ENCODE measurements around the gene MRTFA.
A peak's percentile ranks its signal among the peaks of the same experiment; 100 is the strongest.
"Not testable (repeated sequence)": the region's sequence is repeated elsewhere in the genome, so short reads cannot be mapped to it uniquely, and the experiment has no call there.

The MRTFA gene

DNA sequence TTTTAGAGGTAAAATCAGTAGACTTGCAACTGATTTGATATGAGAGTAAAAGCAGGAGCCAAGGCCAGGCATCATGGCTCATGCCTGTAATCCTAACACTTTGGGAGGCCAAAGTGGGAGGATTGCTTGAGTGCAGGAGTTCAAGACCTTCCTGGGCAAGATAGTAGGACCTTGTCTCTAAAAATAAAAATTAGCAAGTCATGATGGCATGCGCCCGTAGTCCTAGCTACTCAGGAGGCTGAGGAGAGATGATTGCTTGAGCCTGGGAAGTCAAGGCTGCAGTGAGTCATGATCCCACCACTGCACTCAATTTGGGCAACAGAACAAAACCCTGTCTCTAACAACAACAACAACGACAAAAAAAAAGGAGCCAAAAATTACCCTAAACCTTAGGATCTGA lies 252.6 kb downstream of the MRTFA start:
- DNase-seq (ENCODE audit: insufficient read length) (no peak), FAIRE-seq (no peak)
- TF ChIP-seq POLR2A (IDR thresholded peaks at IDR 0.05; ENCODE audit: low read depth, low read length) (no peak), TAF1 (IDR thresholded peaks at IDR 0.05; ENCODE audit: borderline replicate concordance, low read depth, low read length) (no peak), POLR2AphosphoS5 (IDR thresholded peaks at IDR 0.05; ENCODE audit: low read depth, low read length) (no peak)

DNA sequence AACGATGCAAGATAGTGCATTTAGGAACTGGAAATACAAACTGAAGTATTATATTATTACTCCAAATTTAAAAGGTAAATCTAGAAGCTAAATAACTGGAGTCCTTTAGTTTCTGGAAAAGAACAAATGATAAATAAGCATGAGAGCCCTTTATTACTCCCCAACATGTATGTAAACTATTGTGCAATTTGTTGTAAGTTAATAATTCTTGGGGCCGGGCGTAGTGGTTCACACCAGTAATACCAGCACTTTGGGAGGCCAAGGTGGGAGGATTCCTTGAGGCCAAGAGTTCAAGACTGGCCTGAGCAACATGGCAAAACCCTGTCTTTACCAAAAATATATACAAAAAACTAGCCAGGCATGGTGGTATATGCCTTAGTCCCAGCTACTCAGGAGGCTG lies 255.1 kb downstream of the MRTFA start:
- no peak for FAIRE-seq
- no peak for DNase-seq (ENCODE audit: insufficient read length)
- TF ChIP-seq POLR2AphosphoS5 (IDR thresholded peaks at IDR 0.05; ENCODE audit: low read depth, low read length) = no peak
- no peak for TF ChIP-seq TAF1 (IDR thresholded peaks at IDR 0.05; ENCODE audit: borderline replicate concordance, low read depth, low read length)
- no peak for TF ChIP-seq POLR2A (IDR thresholded peaks at IDR 0.05; ENCODE audit: low read depth, low read length)

DNA sequence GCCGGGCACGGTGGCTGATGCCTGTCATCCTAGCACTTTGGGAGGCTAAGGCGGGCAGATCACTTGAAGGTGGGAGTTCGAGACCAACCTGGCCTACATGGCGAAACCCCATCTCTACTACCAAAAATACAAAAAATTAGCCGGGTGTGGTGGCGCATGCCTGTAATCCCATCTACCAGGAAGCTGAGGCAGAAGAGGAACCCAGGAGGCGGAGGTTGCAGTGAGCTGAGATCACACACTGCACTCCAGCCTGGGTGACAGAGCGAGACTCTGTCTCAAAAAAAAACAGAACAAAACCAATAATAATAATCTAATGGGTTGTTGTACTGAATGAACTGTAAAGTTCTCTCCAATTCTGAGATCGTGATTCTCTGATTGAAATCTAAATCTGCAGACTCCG lies 258.1 kb downstream of the MRTFA start:
- not testable (repeated sequence) for FAIRE-seq

DNA sequence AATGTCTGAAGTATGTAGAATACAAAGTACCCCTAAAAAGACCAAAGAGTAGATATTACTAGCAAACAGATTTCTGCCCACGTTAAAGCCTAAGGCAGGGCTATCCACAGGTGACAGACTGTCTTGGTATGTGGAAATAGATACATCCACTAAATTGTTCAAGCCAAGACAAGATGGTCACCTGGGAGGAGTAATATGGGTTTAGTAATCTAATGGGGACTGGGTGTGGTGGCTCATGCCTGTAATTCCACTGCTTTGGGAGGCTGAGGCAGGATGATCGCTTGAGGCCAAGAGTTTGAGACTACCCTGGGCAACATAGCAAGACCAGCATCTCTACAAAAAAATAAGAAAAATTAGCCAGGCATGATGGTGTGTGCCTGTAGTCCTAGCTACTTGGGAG lies 258.6 kb downstream of the MRTFA start:
- DNase-seq (ENCODE audit: insufficient read length) (no peak), FAIRE-seq (no peak)
- TF ChIP-seq POLR2AphosphoS5 (IDR thresholded peaks at IDR 0.05; ENCODE audit: low read depth, low read length) (no peak), TAF1 (IDR thresholded peaks at IDR 0.05; ENCODE audit: borderline replicate concordance, low read depth, low read length) (no peak), POLR2A (IDR thresholded peaks at IDR 0.05; ENCODE audit: low read depth, low read length) (no peak)

More for the DNA sequence above, 258.1 kb downstream of the MRTFA start:
- DNase-seq (ENCODE audit: insufficient read length) = not testable (repeated sequence)

DNA sequence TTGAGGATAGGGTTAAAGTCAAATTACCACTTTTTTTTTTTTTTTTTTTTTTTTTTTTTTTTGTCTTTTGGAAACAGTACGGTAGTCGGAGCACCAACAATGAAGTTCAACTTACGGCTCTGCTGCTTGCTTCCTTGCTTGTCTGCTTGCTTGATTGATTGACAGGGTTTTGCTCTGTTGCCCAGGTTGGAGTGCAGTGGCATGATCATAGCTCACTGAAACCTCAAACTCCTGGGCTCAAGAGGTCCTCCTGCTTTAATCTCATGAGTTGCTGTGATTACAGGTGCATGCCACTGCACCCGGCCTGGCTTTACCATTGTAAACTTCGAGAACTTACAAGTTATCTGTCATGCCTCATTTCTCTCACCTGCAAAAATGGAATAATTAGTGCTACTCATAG lies 260.4 kb downstream of the MRTFA start:
- peak; percentile 40 for FAIRE-seq
- no peak for TF ChIP-seq POLR2A (IDR thresholded peaks at IDR 0.05; ENCODE audit: low read depth, low read length)
- no peak for TF ChIP-seq TAF1 (IDR thresholded peaks at IDR 0.05; ENCODE audit: borderline replicate concordance, low read depth, low read length)
- no peak for TF ChIP-seq POLR2AphosphoS5 (IDR thresholded peaks at IDR 0.05; ENCODE audit: low read depth, low read length)
- no peak for DNase-seq (ENCODE audit: insufficient read length)

DNA sequence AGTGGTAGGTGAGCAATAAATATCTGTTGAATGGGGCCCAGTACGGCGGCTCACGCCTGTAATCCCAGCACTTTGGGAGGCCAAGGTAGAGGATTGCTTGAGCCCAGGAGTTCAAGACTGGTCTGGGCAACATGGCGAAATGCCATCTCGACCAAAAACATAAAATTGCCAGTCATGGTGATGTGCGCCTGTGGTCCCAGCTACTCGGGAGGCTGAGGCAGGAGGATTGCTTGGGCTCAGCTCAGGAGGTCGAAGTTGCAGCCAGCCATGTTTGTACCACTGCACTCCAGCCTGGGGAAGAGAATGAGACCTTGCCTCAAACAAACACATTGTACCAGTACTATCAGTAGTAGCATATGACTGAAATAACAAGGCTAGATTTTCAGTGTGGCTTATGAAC lies 262.0 kb downstream of the MRTFA start:
- FAIRE-seq = no peak
- TF ChIP-seq TAF1 (IDR thresholded peaks at IDR 0.05; ENCODE audit: borderline replicate concordance, low read depth, low read length) (no peak), POLR2A (IDR thresholded peaks at IDR 0.05; ENCODE audit: low read depth, low read length) (no peak), POLR2AphosphoS5 (IDR thresholded peaks at IDR 0.05; ENCODE audit: low read depth, low read length) (no peak)
- DNase-seq (ENCODE audit: insufficient read length) = no peak

DNA sequence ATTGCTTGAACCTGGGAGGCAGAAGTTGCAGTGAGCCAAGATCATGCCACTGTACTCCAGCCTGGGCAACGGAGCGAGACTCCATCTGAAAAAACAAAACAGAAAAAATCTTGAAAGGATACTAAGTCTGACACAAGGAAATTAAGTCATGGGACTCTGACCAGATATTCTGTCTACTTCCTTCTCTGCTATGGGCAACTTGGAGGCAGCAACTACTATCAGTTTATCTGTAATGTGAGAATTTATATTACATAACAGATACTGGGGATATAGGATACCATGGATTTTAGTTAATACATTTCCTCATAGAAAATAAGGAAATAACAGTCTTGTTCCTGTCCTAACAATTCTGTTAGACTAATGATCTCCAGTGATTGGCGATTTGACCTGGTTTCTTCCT lies 267.7 kb downstream of the MRTFA start:
- TF ChIP-seq POLR2A (IDR thresholded peaks at IDR 0.05; ENCODE audit: low read depth, low read length) = no peak
- no peak for TF ChIP-seq POLR2AphosphoS5 (IDR thresholded peaks at IDR 0.05; ENCODE audit: low read depth, low read length)
- TF ChIP-seq TAF1 (IDR thresholded peaks at IDR 0.05; ENCODE audit: borderline replicate concordance, low read depth, low read length) = no peak
- DNase-seq (ENCODE audit: insufficient read length) (no peak), FAIRE-seq (no peak)

DNA sequence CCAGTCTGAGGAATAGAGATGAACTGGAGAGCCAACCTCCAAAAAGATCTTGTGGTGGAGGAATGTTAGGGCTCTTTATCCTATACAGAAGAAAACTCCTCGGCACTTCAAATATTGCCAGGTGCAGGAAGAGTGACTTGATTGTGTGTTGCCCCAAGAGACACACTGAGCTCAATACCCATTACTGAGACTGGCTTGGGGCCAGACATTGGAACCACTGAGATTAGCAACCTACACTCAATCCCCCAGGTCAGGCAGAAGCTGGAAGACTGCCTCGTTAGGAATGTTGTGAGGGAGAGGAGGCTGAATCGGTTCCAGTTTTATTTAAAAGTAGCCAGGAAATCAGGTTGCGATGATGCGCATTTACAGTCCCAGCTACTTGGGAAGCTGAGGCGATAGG lies 268.5 kb downstream of the MRTFA start:
- TF ChIP-seq POLR2AphosphoS5 (IDR thresholded peaks at IDR 0.05; ENCODE audit: low read depth, low read length) (no peak), TAF1 (IDR thresholded peaks at IDR 0.05; ENCODE audit: borderline replicate concordance, low read depth, low read length) (no peak), POLR2A (IDR thresholded peaks at IDR 0.05; ENCODE audit: low read depth, low read length) (no peak)
- FAIRE-seq (no peak), DNase-seq (ENCODE audit: insufficient read length) (no peak)

DNA sequence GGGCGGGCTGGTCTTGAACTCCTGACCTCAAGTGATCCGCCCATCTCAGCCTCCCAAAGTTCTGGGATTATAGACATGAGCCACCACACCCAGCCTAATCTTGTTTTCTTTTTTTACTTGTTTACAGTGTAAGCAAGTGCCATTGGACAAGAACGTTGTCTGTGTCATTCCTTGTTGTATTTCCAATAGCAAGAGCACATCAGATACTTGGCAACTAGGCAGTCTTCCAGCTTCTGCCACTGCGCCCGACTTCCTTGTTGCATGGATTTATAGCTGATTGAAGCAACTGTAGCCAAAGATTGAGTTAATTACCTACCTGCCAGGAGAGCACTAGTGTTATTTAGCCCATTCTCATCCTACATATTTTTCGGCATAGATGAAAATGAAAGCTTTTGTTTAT lies 269.2 kb downstream of the MRTFA start:
- DNase-seq (ENCODE audit: insufficient read length) = no peak
- TF ChIP-seq POLR2A (IDR thresholded peaks at IDR 0.05; ENCODE audit: low read depth, low read length) (no peak), TAF1 (IDR thresholded peaks at IDR 0.05; ENCODE audit: borderline replicate concordance, low read depth, low read length) (no peak), POLR2AphosphoS5 (IDR thresholded peaks at IDR 0.05; ENCODE audit: low read depth, low read length) (no peak)
- FAIRE-seq = no peak

DNA sequence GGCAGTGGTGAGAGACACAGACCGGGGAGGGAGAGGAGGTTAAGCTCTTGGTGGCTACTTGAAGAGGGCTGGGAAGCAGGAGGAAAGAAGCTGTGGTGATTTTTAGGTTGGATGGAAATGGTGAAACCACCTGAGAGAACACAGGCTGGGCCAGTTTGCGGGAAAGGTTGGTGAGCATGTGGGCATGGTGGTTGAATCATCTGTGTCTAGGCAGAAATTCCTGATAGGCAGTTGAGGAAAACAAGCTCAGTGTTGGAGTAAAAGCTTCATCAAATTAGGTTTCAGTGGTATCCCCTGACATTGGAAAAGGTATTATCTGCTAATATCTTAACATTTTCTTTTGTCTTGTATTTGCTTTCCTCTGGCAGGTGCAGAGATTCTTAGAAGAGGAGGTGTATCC lies 270.5 kb downstream of the MRTFA start:
- FAIRE-seq (no peak), DNase-seq (ENCODE audit: insufficient read length) (no peak)
- TF ChIP-seq TAF1 (IDR thresholded peaks at IDR 0.05; ENCODE audit: borderline replicate concordance, low read depth, low read length) (no peak), POLR2A (IDR thresholded peaks at IDR 0.05; ENCODE audit: low read depth, low read length) (no peak), POLR2AphosphoS5 (IDR thresholded peaks at IDR 0.05; ENCODE audit: low read depth, low read length) (no peak)

DNA sequence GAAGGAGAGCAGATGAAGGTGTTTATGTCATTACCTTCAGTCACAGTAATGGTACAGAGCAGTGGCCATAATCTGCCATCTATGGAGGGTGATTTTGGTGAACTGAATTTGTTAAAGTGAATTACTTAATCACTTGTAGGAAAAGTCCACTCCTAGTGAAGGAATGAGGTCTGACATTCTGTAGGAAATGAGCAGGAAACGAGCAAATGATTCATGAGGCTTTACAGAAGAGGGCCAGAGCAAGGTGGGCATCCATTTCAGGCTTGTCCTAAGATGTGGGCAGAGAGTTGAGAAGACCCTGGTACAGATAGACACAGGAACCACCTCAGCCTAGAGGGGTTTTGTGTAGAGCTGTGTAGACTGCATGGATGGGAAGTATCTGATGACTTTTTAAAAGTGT lies 272.1 kb downstream of the MRTFA start:
- no peak for DNase-seq (ENCODE audit: insufficient read length)
- no peak for FAIRE-seq
- TF ChIP-seq TAF1 (IDR thresholded peaks at IDR 0.05; ENCODE audit: borderline replicate concordance, low read depth, low read length) = no peak
- no peak for TF ChIP-seq POLR2A (IDR thresholded peaks at IDR 0.05; ENCODE audit: low read depth, low read length)
- no peak for TF ChIP-seq POLR2AphosphoS5 (IDR thresholded peaks at IDR 0.05; ENCODE audit: low read depth, low read length)

DNA sequence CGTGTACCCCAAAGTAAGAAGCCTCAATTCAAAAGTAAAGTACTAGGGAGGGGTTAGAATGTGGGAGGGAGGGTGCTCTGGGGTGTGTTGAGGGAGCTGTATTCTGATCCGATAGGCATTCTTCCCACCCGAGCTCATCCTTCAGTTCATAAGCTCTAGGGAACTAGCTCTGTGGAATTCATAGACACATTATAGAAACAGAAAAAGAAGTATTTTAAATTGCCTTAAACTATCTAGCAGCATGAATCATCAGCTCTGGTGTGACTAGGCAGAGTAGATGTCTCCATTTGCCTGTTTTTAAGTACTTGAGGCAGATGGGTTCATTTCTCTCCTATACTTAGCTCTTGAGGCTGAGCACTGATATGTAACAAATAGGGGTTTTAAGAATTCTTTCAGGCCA lies 273.5 kb downstream of the MRTFA start:
- FAIRE-seq (no peak), DNase-seq (ENCODE audit: insufficient read length) (no peak)
- TF ChIP-seq POLR2AphosphoS5 (IDR thresholded peaks at IDR 0.05; ENCODE audit: low read depth, low read length) = no peak
- TF ChIP-seq TAF1 (IDR thresholded peaks at IDR 0.05; ENCODE audit: borderline replicate concordance, low read depth, low read length) = no peak
- TF ChIP-seq POLR2A (IDR thresholded peaks at IDR 0.05; ENCODE audit: low read depth, low read length) = no peak

DNA sequence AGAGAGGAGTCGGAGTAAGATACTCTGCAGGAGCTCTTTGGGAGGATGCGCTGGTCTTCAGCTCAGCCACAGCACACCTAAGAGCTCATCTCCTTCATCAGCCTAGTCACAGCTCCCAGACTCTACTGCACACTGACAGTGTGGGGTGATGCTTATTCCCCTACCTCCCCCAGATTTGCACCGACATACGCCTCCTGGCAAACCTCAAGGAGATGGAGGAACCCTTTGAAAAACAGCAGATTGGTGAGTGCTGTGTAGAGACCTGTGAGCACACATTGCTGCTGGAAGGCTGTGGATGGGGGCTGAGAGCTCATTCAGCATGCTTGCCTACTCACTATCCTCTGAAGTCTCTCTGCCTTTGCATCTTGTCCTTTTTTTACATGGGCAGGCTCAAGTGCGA lies 275.4 kb downstream of the MRTFA start:
- no peak for DNase-seq (ENCODE audit: insufficient read length)
- TF ChIP-seq POLR2AphosphoS5 (IDR thresholded peaks at IDR 0.05; ENCODE audit: low read depth, low read length) = no peak
- TF ChIP-seq TAF1 (IDR thresholded peaks at IDR 0.05; ENCODE audit: borderline replicate concordance, low read depth, low read length) = no peak
- no peak for TF ChIP-seq POLR2A (IDR thresholded peaks at IDR 0.05; ENCODE audit: low read depth, low read length)
- no peak for FAIRE-seq
